ENCODE results near the gene GAS7. TPM values are rescaled to one million over a fixed set of nuclear protein-coding genes. Genes with fewer than 3 reads are reported as not detected.

Gene GAS7
- total RNA-seq, 1 donor from 2014 or later, result 78.0 TPM

GRCh38 chr17:10082795-10083194 is 115.6 kb downstream of the GAS7 start:
- intact Hi-C loops (cut with DNase I), result no loop called here
- DNase-seq (ENCODE audit: low spot score in 2 of 2), result no peak
- Histone ChIP-seq H3K27me3 (no peaks in the 10 kb centered on the region), H3K9me3 (peaks cover 0 to 2% of the 10 kb centered on the region in 2 donors), H3K27ac (no peak overlapping the region), H3K4me3 (no peak overlapping the region), H3K4me1 (no peaks in the 10 kb centered on the region), H3K36me3 (no peaks in the 10 kb centered on the region)
- no peak for TF ChIP-seq CTCF (IDR thresholded peaks at IDR 0.05)

GRCh38 chr17:10081571-10082169 is 116.7 kb downstream of the GAS7 start:
- no peaks in the 10 kb centered on the region for H3K4me1 ChIP-seq
- no peak for TF ChIP-seq CTCF (IDR thresholded peaks at IDR 0.05)
- H3K27ac ChIP-seq, result no peak overlapping the region
- H3K27me3 ChIP-seq, result no peaks in the 10 kb centered on the region
- no peak overlapping the region for H3K4me3 ChIP-seq
- no peaks in the 10 kb centered on the region for H3K36me3 ChIP-seq
- peak in 1 of 2 donors; percentile 31 for DNase-seq (ENCODE audit: low spot score in 2 of 2)
- intact Hi-C loops (cut with DNase I), result no loop called here
- peaks cover 0 to 2% of the 10 kb centered on the region in 2 donors for H3K9me3 ChIP-seq

GRCh38 chr17:10077561-10078299 is 120.7 kb downstream of the GAS7 start:
- H3K4me1 ChIP-seq, result no peaks in the 10 kb centered on the region
- no peak overlapping the region for H3K27ac ChIP-seq
- DNase-seq (ENCODE audit: low spot score in 2 of 2), result no peak
- no peak overlapping the region for H3K4me3 ChIP-seq
- no peaks in the 10 kb centered on the region for H3K27me3 ChIP-seq
- no peak for TF ChIP-seq CTCF (IDR thresholded peaks at IDR 0.05)
- H3K9me3 ChIP-seq, result peaks cover 0 to 5% of the 10 kb centered on the region in 2 donors
- intact Hi-C loops (cut with DNase I), result no loop called here
- no peaks in the 10 kb centered on the region for H3K36me3 ChIP-seq

GRCh38 chr17:10075919-10076318 is 122.5 kb downstream of the GAS7 start:
- Histone ChIP-seq H3K36me3 (no peaks in the 10 kb centered on the region), H3K9me3 (peaks cover 0 to 5% of the 10 kb centered on the region in 2 donors), H3K4me1 (no peaks in the 10 kb centered on the region), H3K27ac (no peak overlapping the region), H3K27me3 (no peaks in the 10 kb centered on the region), H3K4me3 (no peak overlapping the region)
- DNase-seq (ENCODE audit: low spot score in 2 of 2), result no peak
- intact Hi-C loops (cut with DNase I), result no loop called here
- no peak for TF ChIP-seq CTCF (IDR thresholded peaks at IDR 0.05)

- Histone ChIP-seq H3K27me3 (no peaks in the 10 kb centered on the region), H3K36me3 (no peaks in the 10 kb centered on the region), H3K9me3 (peaks cover 0 to 5% of the 10 kb centered on the region in 2 donors), H3K4me3 (no peak overlapping the region), H3K27ac (no peak overlapping the region), H3K4me1 (no peaks in the 10 kb centered on the region)
- DNase-seq (ENCODE audit: low spot score in 2 of 2), result no peak
- TF ChIP-seq CTCF (IDR thresholded peaks at IDR 0.05), result no peak
- intact Hi-C loops (cut with DNase I), result no loop called here
These were observed 124.5 kb downstream of the GAS7 start for GRCh38 chr17:10073941-10074340.

Data from ascending aorta (tissue), 2 donors.